ENCODE data around the gene CFAP92. TPM values are rescaled to one million over a fixed set of nuclear protein-coding genes. Genes with fewer than 3 reads are reported as not detected.
A peak's percentile ranks its signal among the peaks of the same experiment; 100 is the strongest.

CFAP92 gene
- 1.2 TPM for total RNA-seq

- DNase-seq (ENCODE audit: low spot score) (peak; percentile 89), ATAC-seq (peak; percentile 98)
- intact Hi-C loops (cut with DNase I), result no loop called here
These were observed at the start of gene CFAP92 for GRCh38 chr3:128993461-128994172. Gene CFAP92, minus strand, starts transcription at chr3:128994076. Its CDS starts 772 bp downstream, at chr3:128993304.

GRCh38 chr3:129040579-129041300 lies 46.9 kb upstream of the CFAP92 start:
- ATAC-seq (no peak), DNase-seq (ENCODE audit: low spot score) (peak; percentile 40)
- intact Hi-C loops (cut with DNase I), result no loop called here

GRCh38 chr3:129040039-129040336 lies 46.1 kb upstream of the CFAP92 start:
- intact Hi-C loops (cut with DNase I), result no loop called here
- ATAC-seq, result no peak
- no peak for DNase-seq (ENCODE audit: low spot score)

GRCh38 chr3:129039271-129040038 lies 45.6 kb upstream of the CFAP92 start:
- DNase-seq (ENCODE audit: low spot score) (peak; percentile 49), ATAC-seq (peak; percentile 32)
- intact Hi-C loops (cut with DNase I), result loop anchor here (1.0 kb wide), 1 partner anchor 36 kb away; no protein-coding TSS in a partner anchor

GRCh38 chr3:129038121-129038855 lies 44.4 kb upstream of the CFAP92 start:
- ATAC-seq (no peak), DNase-seq (ENCODE audit: low spot score) (peak; percentile 30)
- intact Hi-C loops (cut with DNase I), result no loop called here

GRCh38 chr3:129037093-129037419 lies 43.2 kb upstream of the CFAP92 start:
- no peak for ATAC-seq
- intact Hi-C loops (cut with DNase I), result no loop called here
- peak; percentile 12 for DNase-seq (ENCODE audit: low spot score)

- no peak for DNase-seq (ENCODE audit: low spot score)
- intact Hi-C loops (cut with DNase I), result no loop called here
- no peak for ATAC-seq
These were observed 42.6 kb upstream of the CFAP92 start for GRCh38 chr3:129036222-129037092.

GRCh38 chr3:129035360-129036221 lies 41.7 kb upstream of the CFAP92 start:
- ATAC-seq, result no peak
- intact Hi-C loops (cut with DNase I), result no loop called here
- DNase-seq (ENCODE audit: low spot score), result no peak

- no peak for ATAC-seq
These were observed 40.8 kb upstream of the CFAP92 start for GRCh38 chr3:129034642-129035041.

GRCh38 chr3:129033633-129034321 lies 39.9 kb upstream of the CFAP92 start:
- intact Hi-C loops (cut with DNase I), result no loop called here
- ATAC-seq (no peak), DNase-seq (ENCODE audit: low spot score) (no peak)

More at GRCh38 chr3:129034642-129035041, 40.8 kb upstream of the CFAP92 start:
- intact Hi-C loops (cut with DNase I), result no loop called here
- DNase-seq (ENCODE audit: low spot score), result no peak

GRCh38 chr3:129033151-129033550 lies 39.3 kb upstream of the CFAP92 start:
- no peak for ATAC-seq

GRCh38 chr3:129032716-129033115 lies 38.8 kb upstream of the CFAP92 start:
- ATAC-seq (no peak), DNase-seq (ENCODE audit: low spot score) (no peak)
- intact Hi-C loops (cut with DNase I), result no loop called here

More at GRCh38 chr3:129033151-129033550, 39.3 kb upstream of the CFAP92 start:
- DNase-seq (ENCODE audit: low spot score), result no peak
- intact Hi-C loops (cut with DNase I), result no loop called here

GRCh38 chr3:129031476-129032215 lies 37.8 kb upstream of the CFAP92 start:
- ATAC-seq (no peak), DNase-seq (ENCODE audit: low spot score) (peak; percentile 8)
- intact Hi-C loops (cut with DNase I), result no loop called here

- intact Hi-C loops (cut with DNase I), result no loop called here
- DNase-seq (ENCODE audit: low spot score) (no peak), ATAC-seq (no peak)
These were observed 36.7 kb upstream of the CFAP92 start for GRCh38 chr3:129030611-129031010.

- intact Hi-C loops (cut with DNase I), result no loop called here
- ATAC-seq, result no peak
- DNase-seq (ENCODE audit: low spot score), result peak; percentile 13
These were observed 35.0 kb upstream of the CFAP92 start for GRCh38 chr3:129028866-129029265.

GRCh38 chr3:129027544-129027880 lies 33.6 kb upstream of the CFAP92 start:
- no peak for ATAC-seq
- intact Hi-C loops (cut with DNase I), result no loop called here

More at GRCh38 chr3:129027544-129027880, 33.6 kb upstream of the CFAP92 start:
- DNase-seq (ENCODE audit: low spot score), result no peak
